Left hindlimb (tissue), 1 donor: ENCODE results near the gene C2orf42.
A peak's percentile ranks its signal among the peaks of the same experiment; 100 is the strongest.
"Not testable (repeated sequence)": the region's sequence is repeated elsewhere in the genome, so short reads cannot be mapped to it uniquely, and the experiment has no call there.

Source experiments
- DNase-seq: peaks from one replicate; pipeline ENCODE4 v3.0.0-alpha.2; 2018

The C2orf42 gene

DNA sequence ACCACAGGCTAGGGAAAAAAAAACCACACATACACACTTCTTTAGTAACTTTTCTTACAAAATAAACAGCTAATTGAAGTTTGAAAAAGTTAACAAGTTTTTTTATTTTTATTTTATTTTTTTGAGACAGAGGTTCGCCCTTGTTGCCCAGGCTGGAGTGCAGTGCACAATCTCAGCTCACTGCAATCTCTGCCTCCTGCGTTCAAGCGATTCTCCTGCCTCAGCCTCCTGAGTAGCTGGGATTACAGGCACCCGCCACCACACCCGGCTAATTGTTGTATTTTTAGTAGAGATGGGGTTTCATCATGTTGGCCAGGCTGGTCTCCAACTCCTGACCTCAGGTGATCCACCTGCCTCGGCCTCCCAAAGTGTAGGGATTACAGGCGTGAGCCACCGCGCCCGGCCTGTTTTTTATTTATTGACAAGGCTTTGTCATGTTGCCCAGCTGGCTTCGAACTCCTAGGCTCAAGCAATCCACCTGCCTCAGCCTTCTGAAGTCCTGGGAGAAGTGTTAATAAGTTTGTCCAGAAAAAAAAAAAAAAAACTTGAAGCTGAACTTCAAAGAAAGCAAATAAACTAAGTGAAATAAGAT lies 21.1 kb downstream of the C2orf42 start:
- DNase-seq, result not testable (repeated sequence)

DNA sequence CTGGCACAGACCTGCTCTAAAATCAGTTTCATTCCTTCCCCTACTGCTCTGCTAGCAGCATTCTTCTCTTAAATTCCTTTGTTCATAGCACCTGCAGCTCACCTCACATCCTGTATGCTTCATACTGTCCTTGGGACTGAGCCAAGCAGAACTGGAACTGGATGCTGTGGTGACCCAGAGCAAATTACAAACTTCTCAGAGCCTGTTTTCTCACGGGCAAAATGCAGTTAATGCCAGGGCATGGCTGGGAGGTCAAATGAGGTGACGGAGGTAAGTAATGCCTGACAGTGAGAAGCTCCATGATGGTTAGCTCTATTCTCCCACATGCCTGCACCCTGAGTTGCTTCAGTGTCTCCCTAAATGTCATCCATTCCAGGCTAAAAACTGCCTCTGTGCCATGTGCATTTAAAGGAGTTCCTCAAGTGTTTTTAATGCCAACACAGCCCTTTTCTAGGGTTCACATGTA lies 29.7 kb downstream of the C2orf42 start:
- no peak for DNase-seq

DNA sequence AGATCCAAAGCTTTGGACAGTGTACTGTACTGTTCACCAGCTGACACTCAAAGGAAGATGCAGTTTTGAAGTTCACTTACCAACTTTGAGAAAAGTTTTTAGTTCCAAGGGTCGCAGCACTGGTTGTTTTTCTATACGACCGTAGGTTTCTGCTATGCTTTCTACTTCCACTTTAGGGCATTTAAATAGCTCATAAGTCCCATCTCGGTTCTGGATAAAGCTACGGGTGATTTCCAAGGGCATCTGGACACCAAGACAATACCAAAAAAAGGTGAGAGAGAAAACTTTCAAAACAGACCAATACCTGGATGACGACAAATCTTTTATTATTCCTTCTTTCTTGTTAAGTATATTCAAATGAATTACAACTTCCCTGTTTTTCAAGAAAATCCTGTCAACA lies 30.3 kb downstream of the C2orf42 start:
- DNase-seq, result no peak

DNA sequence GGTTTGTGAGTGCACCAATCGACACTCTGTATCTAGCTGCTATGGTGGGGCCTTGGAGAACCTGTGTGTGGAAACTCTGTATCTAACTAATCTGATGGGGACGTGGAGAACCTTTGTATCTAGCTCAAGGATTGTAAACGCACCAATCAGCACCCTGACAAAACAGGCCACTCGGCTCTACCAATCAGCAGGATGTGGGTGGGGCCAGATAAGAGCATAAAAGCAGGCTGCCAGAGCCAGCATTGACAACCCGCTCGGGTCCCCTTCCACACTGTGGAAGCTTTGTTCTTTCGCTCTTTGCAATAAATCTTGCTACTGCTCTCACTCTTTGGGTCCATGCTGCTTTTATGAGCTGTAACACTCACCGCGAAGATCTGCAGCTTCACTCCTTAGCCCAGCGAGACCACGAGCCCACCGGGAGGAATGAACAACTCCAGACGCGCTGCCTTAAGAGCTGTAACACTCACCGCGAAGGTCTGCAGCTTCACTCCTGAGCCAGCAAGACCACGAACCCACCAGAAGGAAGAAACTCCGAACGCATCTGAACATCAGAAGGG lies 41.6 kb downstream of the C2orf42 start:
- not testable (repeated sequence) for DNase-seq

DNA sequence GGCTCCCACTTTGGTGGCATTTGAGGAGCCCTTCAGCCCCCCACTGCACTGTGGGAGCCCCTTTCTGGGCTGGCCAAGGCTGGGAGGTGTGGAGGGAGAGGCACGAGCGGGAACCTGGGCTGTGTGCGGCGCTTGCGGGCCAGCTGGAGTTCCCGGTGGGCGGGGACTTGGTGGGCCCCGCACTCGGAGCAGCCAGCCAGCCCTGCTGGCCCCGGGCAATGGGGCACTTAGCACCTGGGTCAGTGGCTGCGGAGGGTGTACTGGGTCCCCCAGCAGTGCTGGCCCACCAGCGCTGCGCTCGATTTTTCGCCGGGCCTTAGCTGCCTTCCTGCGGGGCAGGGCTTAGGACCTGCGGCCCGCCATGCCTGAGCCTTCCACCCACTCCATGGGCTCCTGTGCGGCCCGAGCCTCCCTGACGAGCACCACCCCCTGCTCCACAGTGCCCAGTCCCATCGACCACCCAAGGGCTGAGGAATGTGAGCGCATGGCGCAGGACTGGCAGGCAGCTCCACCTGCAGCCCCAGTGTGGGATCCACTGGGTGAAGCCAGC lies 42.5 kb downstream of the C2orf42 start:
- DNase-seq, result not testable (repeated sequence)

DNA sequence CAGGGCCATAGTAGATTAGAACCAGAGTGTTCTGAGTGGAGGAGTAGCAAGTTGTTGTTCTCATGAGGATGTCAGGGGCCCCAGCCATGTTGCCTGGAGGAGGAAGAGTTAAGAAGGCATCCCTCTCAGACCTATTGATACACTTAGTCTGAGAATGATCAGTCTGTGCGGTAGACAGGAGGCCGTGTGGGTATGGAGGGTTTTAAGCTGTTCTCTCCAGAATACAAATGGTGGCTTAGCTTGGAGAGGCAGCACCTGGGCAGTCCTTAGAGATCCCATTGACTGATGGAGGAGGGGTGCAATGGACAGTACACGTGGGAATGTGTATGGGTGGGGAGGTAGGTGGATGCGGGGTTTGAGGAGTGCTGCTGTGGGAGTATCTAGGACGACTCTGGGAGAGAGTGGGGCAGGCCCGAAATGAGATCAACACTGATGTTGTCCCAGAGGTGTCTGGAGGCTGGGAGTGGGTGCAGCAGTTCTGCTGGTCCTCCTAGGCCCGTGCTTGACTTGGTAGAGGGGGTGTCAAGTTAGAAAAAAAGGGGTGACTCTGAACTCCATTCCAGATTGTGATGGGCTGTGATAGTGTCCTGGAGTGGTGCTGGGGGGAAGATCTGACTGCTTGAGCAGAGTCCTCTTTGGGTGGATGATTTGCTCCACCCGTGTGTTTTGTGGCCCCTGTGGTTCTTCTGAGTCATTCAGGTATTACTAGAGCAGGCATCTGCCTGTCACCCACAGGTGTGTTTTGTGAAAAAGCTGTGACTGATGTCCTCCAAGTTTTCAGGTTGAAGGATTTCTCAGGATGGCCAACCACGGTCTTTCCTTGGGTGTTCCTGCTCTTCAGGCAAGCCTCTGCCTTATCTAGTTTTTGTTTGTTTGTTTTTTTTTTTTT lies 44.7 kb downstream of the C2orf42 start:
- DNase-seq, result no peak

DNA sequence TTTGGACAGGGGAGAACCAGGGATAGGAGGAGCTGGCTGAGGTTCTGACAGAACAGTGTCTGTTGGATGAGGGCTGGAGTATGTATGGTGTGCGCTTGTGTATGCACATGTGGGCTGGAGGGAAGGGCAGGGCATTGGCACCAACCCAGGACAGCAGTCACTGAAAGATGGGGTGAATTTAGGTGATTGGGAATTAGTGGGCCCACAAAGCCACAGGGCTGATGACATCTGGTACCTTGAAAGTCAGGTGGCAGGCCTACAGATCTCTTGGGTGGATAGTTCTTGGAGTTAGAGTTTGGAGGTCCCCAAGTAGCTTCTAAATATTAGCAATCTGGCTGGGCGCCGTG lies 45.7 kb downstream of the C2orf42 start:
- no peak for DNase-seq

DNA sequence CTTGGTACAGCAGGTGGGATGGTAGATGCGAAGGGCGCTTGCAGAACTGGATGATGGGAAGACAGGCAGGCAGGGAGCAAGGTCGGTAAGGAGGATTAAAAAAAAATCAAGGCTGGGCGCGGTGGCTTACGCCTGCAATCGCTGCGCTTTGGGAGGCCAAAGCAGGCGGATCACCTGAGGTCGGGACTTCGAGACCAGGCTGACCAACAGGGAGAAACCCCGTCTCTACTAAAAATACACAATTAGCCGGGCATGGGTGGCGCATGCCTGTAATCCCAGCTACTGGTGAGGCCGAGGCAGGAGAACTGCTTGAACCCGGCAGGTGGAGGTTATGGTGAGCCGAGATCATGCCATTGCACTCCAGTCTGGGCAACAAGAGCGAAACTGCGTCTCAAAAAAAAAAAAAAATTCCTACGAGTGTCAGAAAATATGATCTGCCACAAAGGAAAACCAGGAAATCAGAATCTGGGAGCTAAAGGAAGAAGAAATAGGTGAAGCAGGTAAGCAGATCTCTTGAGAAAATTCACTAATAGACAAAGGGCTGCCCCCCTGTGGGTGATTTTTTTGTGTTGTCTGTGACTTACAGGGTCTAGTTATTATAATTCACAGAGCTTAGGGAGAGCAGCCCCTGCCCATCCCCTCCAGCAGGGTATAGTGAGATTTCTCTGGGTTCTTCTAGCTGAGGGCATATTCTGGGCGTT lies 46.2 kb downstream of the C2orf42 start:
- DNase-seq, result no peak

DNA sequence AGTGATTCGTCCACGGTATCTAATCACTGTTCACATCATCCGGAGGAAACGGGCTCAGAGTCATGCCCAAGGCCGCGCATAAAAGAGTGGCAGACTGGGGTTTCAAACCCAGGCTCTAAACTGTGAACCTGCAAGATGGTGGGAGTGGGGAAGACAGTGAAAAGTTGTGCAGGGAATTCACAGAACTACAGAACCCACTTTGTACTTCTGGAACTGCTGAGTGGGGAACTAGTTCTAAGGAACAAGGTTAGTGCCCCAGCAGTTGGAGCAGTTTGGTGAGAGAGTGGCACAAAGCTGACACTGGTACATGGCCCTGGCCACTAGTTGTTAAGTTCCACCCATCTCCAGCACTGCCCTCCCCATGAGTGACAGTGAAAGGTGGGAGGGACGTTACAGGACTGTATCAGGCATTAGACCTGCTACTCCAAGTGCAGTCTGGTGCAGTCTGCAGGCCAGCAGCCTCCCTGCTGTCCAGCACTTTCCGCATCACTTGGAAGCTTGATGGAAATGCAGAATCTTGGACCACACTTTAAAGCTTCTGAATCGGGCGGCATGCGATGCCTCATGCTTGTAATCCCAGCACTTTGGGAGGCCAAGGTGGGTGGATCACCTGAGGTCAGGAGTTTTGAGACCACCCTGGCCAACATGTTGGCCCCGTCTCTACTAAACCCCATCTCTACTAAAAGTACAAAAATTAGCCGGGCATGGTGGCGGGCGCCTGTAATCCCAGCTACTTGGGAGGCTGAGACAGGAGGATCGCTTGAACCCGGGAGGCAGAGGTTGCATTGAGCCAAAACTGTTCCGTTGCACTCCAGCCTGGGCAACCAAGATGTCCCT lies 47.3 kb downstream of the C2orf42 start:
- peak; percentile 69 for DNase-seq

DNA sequence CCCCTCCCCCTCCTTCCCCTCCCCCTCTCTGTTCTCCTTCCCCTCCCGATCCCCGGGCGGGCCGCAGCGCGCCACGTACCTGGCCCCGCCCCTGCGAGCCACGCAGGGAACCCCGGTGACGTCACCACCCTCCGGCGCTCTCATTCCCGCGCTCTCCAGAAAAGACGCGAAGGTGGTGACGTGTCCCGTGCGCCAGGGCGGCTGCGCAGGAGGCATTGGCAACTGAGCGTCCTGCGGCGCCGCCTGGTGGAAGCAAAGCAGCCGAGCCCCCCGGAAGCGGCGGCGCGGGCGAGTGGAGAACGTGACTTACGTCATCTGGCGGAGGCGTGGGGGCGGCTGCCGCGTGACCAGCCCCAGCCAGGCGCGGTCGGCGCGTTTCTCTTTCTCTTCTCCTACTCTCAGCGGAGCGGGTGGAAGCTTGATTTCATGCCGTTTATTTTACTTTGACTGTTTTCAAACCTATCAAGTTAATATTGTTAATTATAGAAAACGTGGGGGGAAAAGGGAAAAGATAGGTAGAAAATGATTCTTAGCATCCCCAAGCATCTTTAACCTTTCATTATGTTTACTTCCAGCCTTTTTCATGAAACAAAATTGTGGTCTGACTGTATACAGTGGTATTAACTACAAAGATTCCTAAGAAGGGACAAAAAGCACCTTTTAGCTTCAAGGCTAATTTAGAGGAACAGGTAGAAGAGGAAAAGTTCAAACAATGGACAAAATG lies 48.1 kb downstream of the C2orf42 start:
- peak; percentile 100 for DNase-seq

DNA sequence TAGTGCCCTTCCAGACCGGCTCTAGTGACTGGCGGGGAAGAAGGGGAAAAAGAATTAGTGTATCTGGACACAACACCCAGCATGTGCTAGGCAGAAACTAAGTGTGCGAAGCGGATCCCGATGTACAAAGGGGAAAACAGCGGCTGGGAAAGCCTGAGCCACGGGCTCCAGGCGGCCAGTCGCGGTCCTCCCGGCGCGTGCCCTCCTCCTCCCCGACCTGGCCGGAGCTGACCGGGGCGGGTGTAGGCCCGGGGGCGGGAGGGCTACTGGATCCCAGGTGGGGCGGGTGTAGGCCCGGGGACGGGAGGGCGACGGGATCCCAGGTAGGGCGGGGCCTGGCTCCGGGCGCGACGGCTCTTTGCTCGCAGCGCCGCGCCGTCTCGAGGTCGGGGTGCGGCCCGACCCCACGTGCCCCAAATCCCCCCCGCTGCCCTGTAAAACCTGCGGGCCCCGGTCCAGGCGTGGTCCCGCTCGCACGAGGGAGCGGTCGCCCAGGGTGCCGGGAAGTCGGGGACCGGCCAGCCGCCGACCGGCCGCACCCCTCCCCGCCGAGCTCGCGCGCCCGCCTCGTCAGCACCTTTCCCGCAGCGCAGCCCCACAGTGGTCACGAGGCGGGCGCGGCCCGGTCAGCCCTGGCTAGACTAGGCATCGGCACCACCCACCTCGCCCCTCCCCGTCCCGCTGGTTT lies 48.8 kb downstream of the C2orf42 start:
- DNase-seq, result no peak

DNA sequence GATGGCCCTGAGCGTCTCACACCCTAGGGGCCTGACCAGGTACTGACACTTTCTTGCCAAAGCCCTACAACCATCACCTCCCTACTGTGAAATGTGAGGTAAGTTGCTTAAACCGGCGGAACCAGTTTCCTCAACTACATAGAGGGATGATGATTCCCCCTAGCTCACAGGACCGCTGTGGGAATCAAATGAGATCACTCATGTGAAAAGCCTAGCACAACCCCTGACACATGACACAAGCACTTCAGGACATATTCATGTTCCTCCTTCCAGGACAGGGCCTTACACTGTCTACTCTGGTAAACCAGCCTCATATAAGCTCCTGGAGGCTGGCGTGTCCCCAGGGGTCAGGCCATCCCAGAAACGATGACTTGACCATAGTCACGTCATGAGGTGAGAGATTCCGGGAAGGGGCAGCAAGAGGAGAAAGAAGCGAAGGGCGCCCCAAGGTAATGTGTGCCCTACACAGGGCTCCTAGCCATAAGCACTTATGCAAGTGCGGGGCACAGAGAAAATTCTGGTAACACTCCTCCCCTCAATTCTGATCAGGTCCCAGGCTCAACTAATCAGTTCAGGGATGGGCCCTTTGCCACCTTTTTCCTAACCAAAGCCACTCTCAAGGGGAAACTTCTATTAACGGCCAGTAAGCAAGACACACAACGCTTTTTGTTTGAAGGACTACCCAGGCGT lies 49.5 kb downstream of the C2orf42 start:
- DNase-seq, result peak; percentile 45

DNA sequence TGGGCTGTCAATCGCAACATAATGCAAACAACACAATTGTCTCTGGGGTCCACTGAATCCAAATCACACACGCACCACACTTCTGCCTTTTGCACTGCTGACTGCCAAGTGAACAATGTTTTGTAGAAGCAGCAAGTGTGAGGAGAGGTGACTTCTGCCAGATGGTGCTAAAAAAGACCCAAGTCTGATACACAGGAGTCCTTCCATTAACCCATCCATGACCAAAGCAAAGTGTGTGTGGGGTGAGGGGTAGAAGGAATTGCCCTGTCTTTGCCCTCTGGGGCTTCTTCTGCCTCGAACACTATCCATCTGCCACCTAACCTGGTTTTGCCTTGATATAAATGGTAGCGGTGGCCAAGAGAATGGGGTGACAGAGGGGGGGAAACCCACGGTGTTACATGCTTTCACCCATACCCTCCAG lies 50.0 kb downstream of the C2orf42 start:
- no peak for DNase-seq

DNA sequence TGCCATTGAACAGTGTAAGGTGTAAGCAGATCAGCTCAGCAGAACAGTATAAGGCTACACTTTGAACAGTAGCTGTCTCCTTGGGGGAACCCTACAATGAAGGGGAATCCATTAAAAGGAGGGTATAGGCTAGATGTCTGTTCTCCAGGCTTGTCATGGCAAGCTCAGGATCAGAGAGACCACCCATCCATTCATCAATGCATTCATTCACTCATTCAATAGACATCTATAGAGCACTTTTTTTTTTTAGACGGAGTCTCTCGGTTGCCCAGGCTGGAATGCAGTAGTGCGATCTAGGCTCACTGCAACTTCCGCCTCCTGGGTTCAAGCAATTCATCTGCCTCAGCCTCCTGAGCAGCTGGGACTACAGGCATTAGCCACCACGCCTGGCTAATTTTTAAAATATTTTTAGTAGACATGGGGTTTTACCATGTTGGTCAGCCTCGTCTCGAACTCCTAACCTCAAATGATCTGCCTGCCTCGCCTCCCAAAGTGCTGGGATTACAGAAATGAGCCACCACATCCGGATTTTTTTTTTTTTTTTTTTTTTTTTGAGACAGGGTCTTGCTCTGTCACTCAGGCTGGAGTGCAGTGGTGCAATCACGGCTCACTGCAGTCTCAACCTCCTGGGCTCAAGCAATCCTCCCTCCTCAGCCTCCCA lies 56.4 kb downstream of the C2orf42 start:
- DNase-seq, result not testable (repeated sequence)

DNA sequence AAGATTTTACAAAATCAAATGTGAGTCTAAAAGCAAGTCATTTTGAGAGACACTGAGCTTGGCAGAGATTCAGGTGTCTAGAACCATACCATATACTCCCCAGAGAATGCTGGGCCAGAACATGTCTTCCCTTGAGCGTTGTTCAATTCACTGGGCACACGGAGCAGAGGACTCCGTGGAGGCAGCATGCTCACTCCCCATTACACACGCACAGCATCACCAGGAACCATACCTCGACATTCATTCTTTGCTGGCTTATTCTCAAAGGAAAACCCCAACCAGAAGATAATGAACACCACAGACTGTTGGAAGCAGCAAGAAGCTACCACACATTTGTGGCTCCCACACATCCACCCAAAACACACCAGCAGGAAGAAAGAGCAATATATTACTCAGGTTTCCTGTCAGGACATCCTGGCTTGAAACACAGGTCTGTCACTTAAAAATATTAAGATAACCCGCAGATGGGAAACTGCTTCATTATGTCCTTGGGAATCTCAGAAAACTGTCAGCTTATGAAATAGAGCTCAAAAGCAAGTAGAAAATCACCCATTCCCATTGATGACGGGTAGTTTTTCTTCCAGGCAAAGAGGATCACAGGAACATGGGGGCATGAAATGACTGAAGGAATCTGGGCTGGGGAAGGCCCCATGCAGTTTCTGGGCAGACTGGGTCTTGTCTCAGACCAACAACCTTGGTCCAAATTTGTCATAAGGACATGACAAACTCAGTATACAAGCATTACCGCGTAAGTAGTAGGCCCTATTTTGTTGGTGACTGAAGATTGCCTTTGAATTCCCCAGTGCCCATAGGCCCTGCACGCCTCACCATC lies 57.1 kb downstream of the C2orf42 start:
- no peak for DNase-seq

DNA sequence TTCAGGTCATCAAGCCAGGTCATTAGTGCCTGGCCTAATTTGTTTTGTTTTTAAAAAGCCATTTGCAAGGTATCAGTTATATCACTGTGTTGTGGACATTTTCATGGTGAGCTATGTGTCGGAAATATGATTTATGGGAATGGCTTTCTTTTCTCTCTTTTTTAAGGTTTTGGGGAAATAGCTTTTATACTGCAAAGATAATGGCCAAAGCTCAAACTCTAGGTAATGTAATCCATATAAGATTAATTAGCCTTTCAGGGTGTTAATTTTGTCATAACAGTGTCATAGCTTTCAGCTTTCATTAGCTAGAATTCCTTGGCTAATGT lies 57.7 kb downstream of the C2orf42 start:
- DNase-seq, result no peak

DNA sequence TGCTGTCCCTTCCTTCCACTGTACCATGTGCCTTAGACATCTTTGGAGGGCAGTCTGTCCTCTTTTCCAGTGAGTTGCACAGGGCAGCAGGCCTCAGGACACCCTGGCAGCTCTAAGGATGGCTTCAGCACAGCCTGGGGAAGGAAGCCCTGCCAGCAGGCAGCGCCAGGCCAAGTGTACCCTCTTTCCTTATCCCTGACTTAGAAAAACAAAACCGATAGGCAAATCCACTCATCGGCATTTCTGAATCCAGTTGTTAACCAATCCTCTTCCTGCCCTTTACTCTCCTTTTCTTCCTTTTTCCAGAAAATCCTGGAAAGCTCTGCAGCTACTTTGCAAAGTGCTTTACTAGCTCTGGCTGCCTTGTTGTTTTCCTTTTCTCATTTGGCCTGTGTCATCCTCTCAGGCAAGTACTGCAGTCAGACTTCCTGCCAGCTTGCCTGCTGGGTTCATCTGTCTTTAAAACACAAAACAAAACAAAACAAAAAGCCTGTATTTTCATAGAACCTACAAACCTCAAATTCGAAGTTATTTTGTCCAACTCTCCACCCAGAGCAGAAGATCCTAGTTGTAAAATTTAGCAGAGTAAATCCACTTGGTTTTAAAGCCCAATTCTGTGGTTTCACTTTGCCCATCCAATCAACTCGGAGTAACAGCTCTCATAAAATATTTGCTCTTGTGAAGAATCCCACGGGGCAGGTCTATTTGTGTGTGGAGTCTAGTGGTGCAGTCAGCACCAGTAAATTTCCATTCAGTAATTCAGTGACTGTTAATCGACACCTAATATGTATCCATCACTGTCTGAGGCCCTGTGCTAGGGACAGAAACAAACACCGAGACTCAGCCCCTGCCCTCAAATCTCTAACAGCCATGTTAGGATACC lies 58.3 kb downstream of the C2orf42 start:
- peak; percentile 61 for DNase-seq
